GM12801 (cell line): ENCODE measurements around the gene ABCA6.

Source experiments
- CTCF ChIP-seq: IDR thresholded peaks from one replicate; pipeline ENCODE4 v1.5.1; 2011; ENCODE audit warnings: control low read depth; ENCODE audit not compliant: insufficient read length; ENCODE audit errors: extremely low read depth

ABCA6 gene

DNA sequence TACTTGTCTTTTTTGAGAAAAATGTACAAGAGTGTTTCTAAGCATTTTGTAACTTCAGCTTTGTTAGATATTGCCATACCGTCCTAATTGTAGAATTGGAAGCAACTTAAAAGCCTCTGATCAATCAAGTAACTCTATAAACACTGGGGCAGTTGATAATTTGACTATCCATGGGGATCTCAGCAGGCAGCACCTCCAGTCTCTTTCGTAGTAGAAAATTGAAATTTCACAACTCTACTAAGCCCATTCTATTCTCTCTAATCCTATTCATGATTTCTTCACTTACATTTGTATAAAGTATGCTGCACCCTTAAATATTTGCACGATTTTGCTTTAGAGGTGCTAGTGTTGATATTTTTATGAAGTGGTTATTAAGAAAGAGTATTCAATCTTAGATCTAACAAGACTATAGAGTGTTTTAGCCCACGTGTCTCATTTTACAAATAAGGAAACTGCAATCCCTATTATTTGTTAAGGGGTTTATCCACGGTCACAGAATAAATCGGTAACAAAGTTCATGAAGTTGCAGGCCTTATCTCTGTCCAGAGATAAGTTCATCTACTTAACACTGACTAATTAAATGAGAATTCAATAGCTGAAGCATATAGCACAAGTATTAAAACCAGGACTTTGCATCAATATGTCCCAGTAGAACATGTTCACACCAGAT lies 10.9 kb downstream of the ABCA6 start:
- TF ChIP-seq CTCF: no peak

GRCh38 chr17:69123626-69124025 lies 18.1 kb downstream of the ABCA6 start:
- TF ChIP-seq CTCF: no peak

GRCh38 chr17:69122065-69122464 lies 19.6 kb downstream of the ABCA6 start:
- TF ChIP-seq CTCF: no peak

DNA sequence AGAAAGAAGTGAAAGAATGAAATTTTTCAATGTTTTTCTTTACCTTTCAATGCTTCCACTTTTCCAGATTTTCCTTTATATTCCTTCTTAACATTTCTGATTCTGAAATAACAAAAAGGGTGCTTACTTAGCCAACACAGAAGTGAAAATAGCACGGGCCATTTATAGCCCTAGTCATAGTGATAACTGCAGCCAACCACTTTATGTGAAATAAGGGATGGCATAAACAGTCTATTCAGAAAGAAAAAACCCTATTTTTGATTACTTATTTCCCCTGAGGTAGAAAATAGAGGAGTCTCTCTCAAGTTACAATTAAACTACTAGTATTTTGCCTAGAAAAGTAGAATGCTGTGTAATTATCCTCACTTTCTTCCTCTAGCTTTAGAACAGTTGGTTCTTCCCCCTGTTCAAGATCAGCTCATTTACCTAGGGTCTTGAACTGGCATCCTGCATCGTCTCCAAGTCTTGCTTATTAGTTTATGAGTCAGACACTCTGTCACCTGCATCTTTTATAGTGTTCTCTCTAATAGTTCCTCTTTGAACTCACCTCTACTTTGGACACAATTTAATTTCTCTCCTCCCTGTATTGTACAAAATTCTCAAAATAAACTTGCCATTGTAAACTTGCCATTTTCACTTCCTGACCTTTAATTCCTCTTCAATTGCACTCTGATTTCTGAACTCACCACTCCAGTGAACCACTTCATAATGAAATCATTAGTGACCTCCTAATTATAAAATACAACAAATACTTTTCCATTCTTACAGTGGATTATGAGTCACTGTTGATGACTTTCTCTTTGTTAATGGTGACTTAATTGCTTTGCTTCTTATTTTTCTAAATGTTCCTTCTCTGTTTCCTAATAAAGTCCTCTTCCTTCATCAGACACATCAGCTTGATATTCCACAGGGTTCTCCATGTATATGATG lies 23.6 kb downstream of the ABCA6 start:
- no peak for TF ChIP-seq CTCF

DNA sequence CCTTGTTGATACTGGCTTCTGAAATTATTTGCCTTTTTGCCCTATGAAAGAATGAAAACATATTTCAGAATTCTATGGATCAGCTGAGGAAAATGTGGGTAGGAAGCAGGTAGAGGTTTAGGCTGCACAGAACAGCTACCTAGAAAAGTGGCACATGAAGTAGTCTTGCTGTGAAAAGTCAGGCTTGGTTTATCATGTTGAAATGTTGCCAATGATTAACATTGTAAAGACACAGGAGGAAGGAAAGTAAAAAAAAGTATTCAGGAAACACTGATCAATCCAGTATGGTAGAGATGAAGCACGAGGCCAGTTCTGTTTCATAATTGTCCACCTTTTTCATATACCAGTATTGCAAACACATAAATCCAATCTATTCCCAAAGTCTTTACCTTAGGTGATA lies 29.9 kb downstream of the ABCA6 start:
- TF ChIP-seq CTCF: no peak

- TF ChIP-seq CTCF: no peak
These were observed 35.6 kb downstream of the ABCA6 start for GRCh38 chr17:69105907-69106730.
